Stimulated activated CD8-positive, alpha-beta memory T cell treated with anti-CD3 and anti-CD28 coated beads, Interleukin-2, amount 100 ng/mL, for 1 hour (primary cell): ENCODE measurements around the gene FAM171A1.
"Not testable (repeated sequence)": the region's sequence is repeated elsewhere in the genome, so short reads cannot be mapped to it uniquely, and the experiment has no call there.

ENCODE experiments used
- DNase-seq, 2 donors: peaks; one replicate each; pipeline ENCODE4 v3.0.0-alpha.2; 2020; ENCODE audit warnings: low read depth in 2 of 2

The FAM171A1 gene

GRCh38 chr10:15290671-15291070 lies 80.4 kb downstream of the FAM171A1 start:
- DNase-seq: no peak

- no peak for DNase-seq
These were observed 80.9 kb downstream of the FAM171A1 start for GRCh38 chr10:15290150-15290549.

- DNase-seq: no peak
These were observed 90.1 kb downstream of the FAM171A1 start for GRCh38 chr10:15280974-15281373.

- DNase-seq: no peak
These were observed 90.6 kb downstream of the FAM171A1 start for GRCh38 chr10:15280462-15280861.

GRCh38 chr10:15279236-15279635 lies 91.9 kb downstream of the FAM171A1 start:
- no peak for DNase-seq

GRCh38 chr10:15278786-15279185 lies 92.3 kb downstream of the FAM171A1 start:
- no peak for DNase-seq

- DNase-seq: not testable (repeated sequence)
These were observed 95.0 kb downstream of the FAM171A1 start for GRCh38 chr10:15276039-15276438.

DNA sequence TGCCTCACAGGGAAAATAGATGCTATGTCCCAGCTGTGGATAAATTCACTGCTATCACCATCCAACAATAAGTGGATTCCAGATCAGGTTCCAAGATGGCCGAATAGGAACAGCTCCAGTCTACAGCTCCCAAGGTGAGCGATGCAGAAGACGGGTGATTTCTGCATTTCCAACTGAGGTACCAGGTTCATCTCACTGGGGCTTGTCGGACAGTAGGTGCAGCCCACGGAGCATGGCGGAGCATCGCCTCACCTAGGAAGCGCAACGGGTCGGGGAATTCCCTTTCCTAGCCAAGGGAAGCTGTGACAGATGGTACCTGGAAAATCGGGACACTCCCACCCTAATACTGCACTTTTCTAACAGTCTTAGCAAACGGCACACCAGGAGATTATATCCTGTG lies 101.3 kb downstream of the FAM171A1 start:
- DNase-seq: not testable (repeated sequence)

DNA sequence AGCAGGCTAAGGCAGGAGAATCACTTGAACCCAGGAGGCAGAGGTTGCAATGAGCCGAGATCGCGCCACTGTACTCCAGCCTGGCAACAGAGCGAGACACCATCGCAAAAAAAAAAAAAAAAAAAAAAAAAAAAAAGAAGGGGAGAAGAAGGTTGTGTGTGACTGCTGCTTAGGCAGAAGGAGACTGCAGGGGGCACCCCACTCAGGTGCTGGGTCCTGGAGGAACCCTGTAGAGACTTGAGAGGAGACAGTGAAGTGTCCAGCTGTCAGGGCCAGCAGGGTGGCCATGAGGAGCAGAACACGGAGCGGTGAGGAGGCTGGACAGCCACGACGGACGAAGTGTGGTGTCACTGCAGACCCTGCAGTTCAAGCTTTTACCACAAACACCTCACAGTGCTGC lies 103.6 kb downstream of the FAM171A1 start:
- DNase-seq: no peak

GRCh38 chr10:15266117-15266516 lies 105.0 kb downstream of the FAM171A1 start:
- DNase-seq: no peak

- DNase-seq: no peak
These were observed 105.5 kb downstream of the FAM171A1 start for GRCh38 chr10:15265558-15265957.

DNA sequence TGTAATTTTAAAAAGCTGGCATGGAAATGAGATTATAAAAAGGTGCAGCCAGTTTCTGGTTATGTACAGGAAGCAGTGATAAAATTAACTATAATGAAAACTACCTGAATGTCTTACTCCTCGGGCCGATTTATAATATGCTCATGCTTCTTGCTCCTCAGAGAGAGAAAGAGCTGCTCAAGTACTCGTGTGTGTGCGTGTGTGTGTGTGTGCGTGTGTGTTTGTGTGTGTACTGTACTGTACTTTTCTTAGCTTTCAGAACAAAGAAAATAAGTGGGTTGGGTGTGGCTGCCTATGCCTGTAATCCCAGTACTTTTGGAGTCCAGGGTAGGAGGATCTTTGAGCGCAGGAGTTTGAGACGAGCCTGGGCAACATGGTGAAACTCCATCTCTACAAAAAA lies 106.0 kb downstream of the FAM171A1 start:
- no peak for DNase-seq

- no peak for DNase-seq
These were observed 107.3 kb downstream of the FAM171A1 start for GRCh38 chr10:15263657-15264323.

GRCh38 chr10:15262036-15262713 lies 108.9 kb downstream of the FAM171A1 start:
- no peak for DNase-seq

DNA sequence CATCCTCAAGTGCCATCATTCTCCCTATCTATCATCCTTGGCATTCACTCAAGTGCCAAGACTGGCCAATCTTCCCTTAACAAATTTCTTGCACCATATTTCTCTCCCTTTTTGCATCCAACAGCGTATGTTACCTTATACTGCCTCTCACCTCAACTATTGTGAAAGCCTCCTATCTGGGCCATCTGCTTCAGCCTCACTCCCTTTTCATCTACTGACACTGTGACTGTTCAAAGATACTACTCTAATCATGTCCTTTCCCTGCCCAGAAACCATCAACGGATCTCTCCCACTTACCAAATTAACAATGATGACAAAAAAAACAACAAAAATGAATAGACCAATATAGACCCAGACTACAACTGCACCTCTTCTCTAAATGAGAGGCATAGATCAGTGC lies 112.0 kb downstream of the FAM171A1 start:
- no peak for DNase-seq

DNA sequence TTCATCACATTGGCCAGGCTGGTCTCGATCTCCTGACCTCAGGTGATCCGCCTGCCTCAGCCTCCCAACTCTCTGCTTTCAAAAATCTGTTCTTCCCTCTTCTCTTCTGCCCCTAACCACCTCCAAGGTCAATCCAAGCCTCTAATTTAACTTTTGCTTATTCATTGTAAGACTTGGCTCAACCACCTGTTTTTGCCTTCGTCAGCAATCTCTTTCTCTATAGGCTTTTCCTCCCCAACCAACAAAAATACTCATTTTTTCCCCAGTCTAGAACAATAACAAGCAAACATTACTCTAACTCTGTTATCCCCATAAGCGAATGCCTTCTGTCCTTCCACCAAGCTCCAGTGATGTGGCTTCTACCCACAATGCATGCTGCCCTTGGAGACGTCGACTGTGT lies 112.8 kb downstream of the FAM171A1 start:
- DNase-seq: no peak

- DNase-seq: no peak
These were observed 115.1 kb downstream of the FAM171A1 start for GRCh38 chr10:15255961-15256360.

DNA sequence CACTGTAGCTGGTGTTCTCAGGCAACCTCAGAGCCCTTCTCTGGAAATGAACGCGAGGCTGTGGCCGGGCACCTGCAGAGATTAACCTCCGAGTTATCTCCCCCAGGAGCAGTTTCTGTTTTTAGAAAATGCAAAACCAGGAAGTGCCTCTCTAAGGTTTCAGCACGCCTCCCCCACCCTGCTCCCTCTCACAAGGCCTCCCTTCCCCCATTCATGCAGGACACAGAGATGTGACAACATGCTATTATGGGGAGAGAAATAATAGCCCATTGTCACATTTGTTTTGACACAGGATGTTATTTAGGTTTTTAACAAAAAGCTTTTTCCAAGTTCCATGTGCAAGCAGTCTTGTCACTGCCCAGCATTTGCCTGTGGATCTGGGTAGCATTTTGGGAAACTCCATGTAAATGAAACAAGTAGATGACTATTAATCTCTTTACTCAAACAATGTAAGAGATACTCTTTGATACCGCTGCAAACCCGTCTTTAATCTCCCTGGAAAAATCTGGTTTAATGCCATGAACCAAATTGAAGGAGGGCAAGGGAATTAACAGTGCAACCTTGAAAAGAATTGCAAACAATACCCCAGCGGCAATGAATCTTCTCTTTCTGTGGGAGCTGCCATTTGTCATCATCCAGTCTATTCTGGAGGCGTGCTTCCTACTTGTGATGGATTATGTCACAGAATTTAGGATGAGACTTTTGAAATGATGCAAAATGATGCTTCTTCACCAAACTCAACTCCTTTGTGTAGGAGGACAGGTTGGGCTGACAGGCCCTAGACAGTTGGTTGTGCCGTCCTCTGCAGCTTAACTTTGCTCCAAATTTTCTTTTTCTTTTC lies 116.1 kb downstream of the FAM171A1 start:
- DNase-seq: no peak

- no peak for DNase-seq
These were observed 116.9 kb downstream of the FAM171A1 start for GRCh38 chr10:15253951-15254807.

DNA sequence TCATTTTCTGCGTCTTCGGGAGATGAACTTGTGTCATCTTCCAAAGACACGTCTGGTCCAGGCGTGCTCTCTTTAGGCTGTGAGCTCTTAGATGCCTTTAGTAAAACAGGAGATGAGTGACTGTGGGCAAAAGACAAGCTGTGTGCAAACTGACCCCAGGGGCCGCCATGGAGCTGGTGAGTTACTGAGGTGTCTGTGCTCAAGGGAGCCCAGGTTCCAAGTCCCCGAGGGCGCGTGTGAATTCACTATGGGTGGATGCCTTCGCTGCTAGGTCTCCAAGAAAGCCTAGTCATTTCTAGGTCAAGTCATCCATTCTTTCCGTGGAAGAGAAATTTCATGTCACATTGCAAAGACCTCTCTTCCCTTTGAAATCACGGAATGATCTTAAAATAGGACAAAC lies 118.7 kb downstream of the FAM171A1 start:
- DNase-seq: no peak

DNA sequence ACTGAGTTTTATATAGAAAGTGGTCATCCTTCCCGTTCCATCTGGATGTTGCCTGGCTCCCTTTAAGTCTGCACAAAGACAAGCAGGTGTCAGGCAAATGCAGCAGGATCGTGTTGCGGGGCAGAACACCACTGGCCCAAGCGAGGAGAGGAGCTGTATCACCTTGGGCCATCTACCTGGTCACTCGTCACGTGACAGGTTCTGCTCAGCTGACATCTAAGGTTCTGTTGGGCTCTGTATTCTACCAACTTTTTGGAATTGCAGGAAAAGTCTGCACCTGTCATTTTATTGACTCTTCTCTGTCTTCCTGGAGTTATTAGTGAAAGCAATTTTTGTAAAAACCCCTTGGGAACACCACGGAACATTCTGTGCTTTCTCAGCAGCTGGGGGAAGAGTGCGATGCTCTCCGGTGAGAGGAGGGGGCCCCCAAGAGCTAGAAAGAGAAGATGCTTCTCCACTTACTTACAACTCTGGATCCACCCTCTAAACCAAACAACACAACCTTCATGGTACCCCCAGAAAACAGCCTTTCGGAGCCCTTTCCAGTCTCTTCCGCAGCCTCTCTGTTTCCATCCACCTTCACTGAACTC lies 119.2 kb downstream of the FAM171A1 start:
- DNase-seq: no peak
